M059J (cell line): Measurements from ENCODE around the gene KIF18B. TPM values are rescaled to one million over a fixed set of nuclear protein-coding genes. Genes with fewer than 3 reads are reported as not detected.
A peak's percentile ranks its signal among the peaks of the same experiment; 100 is the strongest.

Source experiments
- DNase-seq: peaks from one replicate; pipeline ENCODE4 v3.0.0-alpha.2; 2012; ENCODE audit warnings: low read depth
- total RNA-seq: library from RNA; depleted of rRNA; stranded (reverse); fragments of >200 nt; shearing (Covaris generic); gene quantifications from 2 replicates; pipeline ENCODE4 v1.2.3, GENCODE V29; 2014

The KIF18B gene
- total RNA-seq, 1 experiment from 2014 or later = 10.6 TPM

- DNase-seq = no peak
Measured at GRCh38 chr17:44905006-44906000, 42.3 kb downstream of the KIF18B start.

- no peak for DNase-seq
Measured at GRCh38 chr17:44904001-44904984, 43.3 kb downstream of the KIF18B start.

GRCh38 chr17:44903012-44903685 lies 44.4 kb downstream of the KIF18B start:
- DNase-seq = no peak

GRCh38 chr17:44902135-44902760 lies 45.3 kb downstream of the KIF18B start:
- no peak for DNase-seq

- DNase-seq = peak; percentile 95
Measured at GRCh38 chr17:44901411-44901921, 46.1 kb downstream of the KIF18B start.

GRCh38 chr17:44900894-44901293 lies 46.7 kb downstream of the KIF18B start:
- peak; percentile 92 for DNase-seq

- DNase-seq = peak; percentile 77
Measured at GRCh38 chr17:44899074-44899782, 48.3 kb downstream of the KIF18B start, which contains the start of gene EFTUD2. Gene EFTUD2 (minus strand): TSS chr17:44899445. CDS start chr17:44894521, 4,924 bp downstream.

- DNase-seq = peak; percentile 65
Measured at GRCh38 chr17:44898768-44899073, 48.9 kb downstream of the KIF18B start.

- no peak for DNase-seq
Measured at GRCh38 chr17:44894642-44895041, 52.9 kb downstream of the KIF18B start.

GRCh38 chr17:44892250-44892649 lies 55.3 kb downstream of the KIF18B start:
- no peak for DNase-seq

GRCh38 chr17:44889003-44889402 lies 58.6 kb downstream of the KIF18B start:
- no peak for DNase-seq

GRCh38 chr17:44887971-44888954 lies 59.3 kb downstream of the KIF18B start:
- DNase-seq = no peak

- no peak for DNase-seq
Measured at GRCh38 chr17:44887016-44887415, 60.6 kb downstream of the KIF18B start.

GRCh38 chr17:44884941-44885340 lies 62.6 kb downstream of the KIF18B start:
- DNase-seq = no peak

GRCh38 chr17:44881145-44881544 lies 66.4 kb downstream of the KIF18B start:
- DNase-seq = no peak

- no peak for DNase-seq
Measured at GRCh38 chr17:44880062-44880461, 67.5 kb downstream of the KIF18B start.

- DNase-seq = no peak
Measured at GRCh38 chr17:44879376-44879775, 68.2 kb downstream of the KIF18B start.

GRCh38 chr17:44878627-44879221 lies 68.8 kb downstream of the KIF18B start:
- DNase-seq = peak; percentile 43

GRCh38 chr17:44877121-44877520 lies 70.5 kb downstream of the KIF18B start:
- DNase-seq = no peak
